ENCODE data around the gene MGAT4A. TPM values are rescaled to one million over a fixed set of nuclear protein-coding genes. Genes with fewer than 3 reads are reported as not detected.

The MGAT4A gene
- total RNA-seq, 2 experiments from 2014 or later = 71.9 to 76.7 TPM

DNA sequence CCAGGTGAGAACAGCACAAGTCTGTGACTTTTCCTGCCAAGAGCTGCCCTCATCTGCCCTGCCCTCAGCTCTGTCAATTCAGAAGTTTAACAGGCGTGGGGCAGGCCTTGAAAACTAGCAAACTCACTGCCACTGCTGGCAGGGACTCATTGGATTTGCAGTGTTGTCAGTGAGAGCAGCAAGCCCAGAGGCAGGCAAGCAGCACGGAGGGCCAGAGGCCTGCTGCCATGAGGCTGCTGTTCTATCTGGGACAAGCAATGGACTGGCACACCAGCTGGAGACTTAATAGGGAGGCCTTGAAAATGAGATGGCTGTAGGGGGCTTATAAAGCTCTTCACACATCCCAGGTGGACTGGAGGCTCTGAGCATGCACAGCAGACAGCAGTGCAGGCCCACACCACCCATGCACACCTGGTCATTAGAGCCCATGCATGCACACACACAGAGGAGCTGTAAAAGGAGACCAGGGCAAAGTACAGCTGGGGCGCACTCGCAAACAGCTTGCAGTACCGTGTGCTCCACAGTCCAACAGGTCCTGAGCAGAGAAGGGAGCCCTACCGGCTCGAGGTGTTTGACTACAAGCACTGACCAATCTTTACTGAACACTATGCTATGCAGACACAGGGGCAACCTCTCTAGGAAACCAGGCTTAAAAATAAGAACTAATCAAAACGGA is 28.7 kb downstream of the MGAT4A start:
- peaks cover 5% of the 10 kb centered on the region for H3K36me3 Mint-ChIP-seq
- H3K4me3 Mint-ChIP-seq = no peak overlapping the region
- intact Hi-C loops (cut with micrococcal nuclease) = no loop called here
- peak overlapping the region; percentile 66 for H3K27ac Mint-ChIP-seq
- peaks cover 70% of the 10 kb centered on the region for H3K4me1 Mint-ChIP-seq (ENCODE audit: low read depth)
- no peak for DNase-seq
- POLR2A ChIA-PET = interaction anchor here (1.4 kb wide), 1 partner anchor 9 kb away, joined by 5 read pairs; no protein-coding TSS in a partner anchor
- CTCF ChIA-PET = interaction anchor here (0.9 to 1.7 kb wide), 2 partner anchors 15 to 39 kb away, joined by 3 to 5 read pairs; no protein-coding TSS in a partner anchor
- H3K27me3 Mint-ChIP-seq = no peaks in the 10 kb centered on the region
- no peaks in the 10 kb centered on the region for H3K9me3 Mint-ChIP-seq

DNA sequence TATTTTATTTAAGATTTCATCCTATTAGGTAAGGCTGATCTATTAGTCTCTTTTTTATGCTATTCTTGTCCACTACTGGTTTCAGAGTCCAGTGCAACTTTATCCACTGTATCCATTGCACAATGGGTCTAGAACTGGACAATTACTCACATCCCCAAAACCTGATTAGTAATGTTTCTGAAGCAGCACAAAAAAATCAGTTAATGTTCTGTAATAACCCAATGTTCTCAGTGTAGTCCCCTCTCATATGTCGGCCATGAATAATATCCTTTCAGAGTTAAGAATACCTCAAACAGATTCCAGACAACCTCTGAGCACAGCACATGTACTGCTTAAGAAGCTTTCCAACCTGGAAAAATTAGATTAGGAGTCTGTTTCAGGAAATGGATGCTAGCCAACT is 29.7 kb downstream of the MGAT4A start:
- no peak overlapping the region for H3K4me3 Mint-ChIP-seq
- no peak overlapping the region for H3K27ac Mint-ChIP-seq
- ChIA-PET POLR2A (no interaction called here), CTCF (interaction anchor here (1.7 kb wide), 1 partner anchor 37 kb away, joined by 5 read pairs; no protein-coding TSS in a partner anchor)
- DNase-seq = no peak
- H3K27me3 Mint-ChIP-seq = no peaks in the 10 kb centered on the region
- H3K4me1 Mint-ChIP-seq (ENCODE audit: low read depth) = peaks cover 72% of the 10 kb centered on the region
- intact Hi-C loops (cut with micrococcal nuclease) = no loop called here
- H3K9me3 Mint-ChIP-seq = no peaks in the 10 kb centered on the region
- H3K36me3 Mint-ChIP-seq = peaks cover 5% of the 10 kb centered on the region

- CTCF ChIA-PET = no interaction called here
- POLR2A ChIA-PET = no interaction called here
- Mint-ChIP-seq H3K4me3 (no peak overlapping the region), H3K9me3 (no peaks in the 10 kb centered on the region), H3K4me1 (ENCODE audit: low read depth) (peaks cover 74% of the 10 kb centered on the region), H3K36me3 (peaks cover 5% of the 10 kb centered on the region), H3K27ac (peak overlapping the region; percentile 11), H3K27me3 (no peaks in the 10 kb centered on the region)
- intact Hi-C loops (cut with micrococcal nuclease) = no loop called here
- no peak for DNase-seq
These were observed 32.0 kb downstream of the MGAT4A start for GRCh38 chr2:98698896-98699295.

GRCh38 chr2:98697651-98698337 is 33.1 kb downstream of the MGAT4A start:
- Mint-ChIP-seq H3K4me1 (ENCODE audit: low read depth) (peaks cover 75% of the 10 kb centered on the region), H3K9me3 (no peaks in the 10 kb centered on the region), H3K4me3 (no peak overlapping the region), H3K36me3 (peaks cover 7% of the 10 kb centered on the region), H3K27ac (no peak overlapping the region), H3K27me3 (no peaks in the 10 kb centered on the region)
- no peak for DNase-seq
- intact Hi-C loops (cut with micrococcal nuclease) = no loop called here
- POLR2A ChIA-PET = no interaction called here
- CTCF ChIA-PET = no interaction called here

- DNase-seq = no peak
- Mint-ChIP-seq H3K4me3 (no peak overlapping the region), H3K27me3 (no peaks in the 10 kb centered on the region), H3K36me3 (peaks cover 7% of the 10 kb centered on the region), H3K9me3 (no peaks in the 10 kb centered on the region), H3K27ac (no peak overlapping the region), H3K4me1 (ENCODE audit: low read depth) (peaks cover 68% of the 10 kb centered on the region)
- intact Hi-C loops (cut with micrococcal nuclease) = no loop called here
- ChIA-PET CTCF (interaction anchor here (1.4 kb wide), 1 partner anchor 35 kb away, joined by 3 read pairs; no protein-coding TSS in a partner anchor), POLR2A (no interaction called here)
These were observed 34.7 kb downstream of the MGAT4A start for GRCh38 chr2:98696200-98696599.

DNA sequence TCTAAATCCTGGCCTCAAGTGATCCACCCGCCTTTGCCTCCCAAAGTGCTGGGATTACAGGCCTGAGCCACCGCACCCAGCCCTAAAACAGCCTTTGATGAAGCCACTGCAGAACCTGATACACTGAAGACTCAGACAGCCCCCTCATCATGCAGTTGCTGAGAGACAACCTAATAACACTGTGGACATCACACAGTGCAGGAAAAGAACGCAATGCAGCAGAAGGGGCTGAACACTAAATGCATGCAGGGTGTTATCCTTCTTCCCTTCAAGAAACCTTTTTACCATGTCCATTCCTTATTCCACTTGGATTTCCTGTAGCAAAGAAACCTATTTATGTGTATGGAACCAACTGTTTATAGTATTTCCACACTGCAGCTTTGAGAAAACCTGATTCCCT is 35.7 kb downstream of the MGAT4A start:
- ChIA-PET POLR2A (interaction anchor here (1.0 kb wide), 1 partner anchor 10 kb away, joined by 5 read pairs; no protein-coding TSS in a partner anchor), CTCF (interaction anchor here (1.4 kb wide), 1 partner anchor 36 kb away, joined by 3 read pairs; no protein-coding TSS in a partner anchor)
- peak overlapping the region; percentile 92 for H3K27ac Mint-ChIP-seq
- peaks cover 72% of the 10 kb centered on the region for H3K4me1 Mint-ChIP-seq (ENCODE audit: low read depth)
- H3K27me3 Mint-ChIP-seq = no peaks in the 10 kb centered on the region
- no peaks in the 10 kb centered on the region for H3K9me3 Mint-ChIP-seq
- no peak for DNase-seq
- H3K36me3 Mint-ChIP-seq = peaks cover 7% of the 10 kb centered on the region
- no peak overlapping the region for H3K4me3 Mint-ChIP-seq
- intact Hi-C loops (cut with micrococcal nuclease) = no loop called here

DNA sequence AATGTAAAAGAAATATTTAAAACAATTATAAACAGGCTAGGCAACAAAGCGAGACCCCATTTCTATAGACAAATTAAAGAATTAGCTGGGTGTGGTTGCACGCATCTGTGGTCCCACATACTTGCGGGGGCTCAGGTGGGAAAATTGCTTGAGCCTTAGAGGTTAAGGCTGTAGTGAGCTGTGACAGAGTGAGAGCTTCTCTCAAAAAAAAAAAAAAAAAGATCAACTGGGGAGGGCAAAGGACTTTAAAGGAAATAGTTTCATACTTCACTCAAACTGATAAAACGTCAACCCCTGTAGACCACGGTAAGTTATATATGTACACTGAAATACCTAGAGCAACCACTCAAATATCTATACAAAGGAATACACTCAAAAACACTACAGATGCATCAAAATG is 37.5 kb downstream of the MGAT4A start:
- H3K4me3 Mint-ChIP-seq = no peak overlapping the region
- H3K9me3 Mint-ChIP-seq = no peaks in the 10 kb centered on the region
- ChIA-PET POLR2A (interaction anchor here (0.6 to 1.7 kb wide), 5 partner anchors 11 to 86 kb away, joined by 3 to 5 read pairs (median 3); no protein-coding TSS in a partner anchor), CTCF (interaction anchor here (1.1 to 1.2 kb wide), 2 partner anchors 44 to 65 kb away, joined by 3 to 4 read pairs; no protein-coding TSS in a partner anchor)
- H3K4me1 Mint-ChIP-seq (ENCODE audit: low read depth) = peaks cover 76% of the 10 kb centered on the region
- no peaks in the 10 kb centered on the region for H3K27me3 Mint-ChIP-seq
- peak overlapping the region; percentile 92 for H3K27ac Mint-ChIP-seq
- peaks cover 8% of the 10 kb centered on the region for H3K36me3 Mint-ChIP-seq
- intact Hi-C loops (cut with micrococcal nuclease) = loop anchor here (2.0 kb wide), 3 partner anchors 19 to 37 kb away; partner anchors contain the start of gene MGAT4A
- no peak for DNase-seq

GRCh38 chr2:98692090-98693054 is 38.6 kb downstream of the MGAT4A start:
- ChIA-PET POLR2A (interaction anchor here (0.7 to 1.7 kb wide), 7 partner anchors 20 to 69 kb away, joined by 3 to 5 read pairs (median 3); no protein-coding TSS in a partner anchor), CTCF (interaction anchor here (0.8 to 1.2 kb wide), 3 partner anchors 35 to 58 kb away, joined by 3 to 5 read pairs (median 4); no protein-coding TSS in a partner anchor)
- intact Hi-C loops (cut with micrococcal nuclease) = loop anchor here (1.0 to 2.0 kb wide), 4 partner anchors 20 to 38 kb away; partner anchors contain the start of gene MGAT4A
- Mint-ChIP-seq H3K27ac (peak overlapping the region; percentile 92), H3K4me1 (ENCODE audit: low read depth) (peaks cover 80% of the 10 kb centered on the region), H3K9me3 (no peaks in the 10 kb centered on the region), H3K36me3 (peaks cover 6% of the 10 kb centered on the region), H3K4me3 (peak overlapping the region; percentile 51), H3K27me3 (no peaks in the 10 kb centered on the region)
- DNase-seq = no peak

- intact Hi-C loops (cut with micrococcal nuclease) = no loop called here
- Mint-ChIP-seq H3K4me1 (ENCODE audit: low read depth) (peaks cover 83% of the 10 kb centered on the region), H3K27me3 (no peaks in the 10 kb centered on the region), H3K9me3 (no peaks in the 10 kb centered on the region), H3K36me3 (peaks cover 6% of the 10 kb centered on the region), H3K27ac (peak overlapping the region; percentile 76), H3K4me3 (no peak overlapping the region)
- no peak for DNase-seq
- CTCF ChIA-PET = interaction anchor here (0.8 to 1.5 kb wide), 7 partner anchors 30 to 80 kb away, joined by 3 to 5 read pairs (median 3); no protein-coding TSS in a partner anchor
- POLR2A ChIA-PET = interaction anchor here (0.6 to 1.6 kb wide), 3 partner anchors 32 to 70 kb away, joined by 3 read pairs; no protein-coding TSS in a partner anchor
These were observed 39.6 kb downstream of the MGAT4A start for GRCh38 chr2:98691303-98691702.

DNA sequence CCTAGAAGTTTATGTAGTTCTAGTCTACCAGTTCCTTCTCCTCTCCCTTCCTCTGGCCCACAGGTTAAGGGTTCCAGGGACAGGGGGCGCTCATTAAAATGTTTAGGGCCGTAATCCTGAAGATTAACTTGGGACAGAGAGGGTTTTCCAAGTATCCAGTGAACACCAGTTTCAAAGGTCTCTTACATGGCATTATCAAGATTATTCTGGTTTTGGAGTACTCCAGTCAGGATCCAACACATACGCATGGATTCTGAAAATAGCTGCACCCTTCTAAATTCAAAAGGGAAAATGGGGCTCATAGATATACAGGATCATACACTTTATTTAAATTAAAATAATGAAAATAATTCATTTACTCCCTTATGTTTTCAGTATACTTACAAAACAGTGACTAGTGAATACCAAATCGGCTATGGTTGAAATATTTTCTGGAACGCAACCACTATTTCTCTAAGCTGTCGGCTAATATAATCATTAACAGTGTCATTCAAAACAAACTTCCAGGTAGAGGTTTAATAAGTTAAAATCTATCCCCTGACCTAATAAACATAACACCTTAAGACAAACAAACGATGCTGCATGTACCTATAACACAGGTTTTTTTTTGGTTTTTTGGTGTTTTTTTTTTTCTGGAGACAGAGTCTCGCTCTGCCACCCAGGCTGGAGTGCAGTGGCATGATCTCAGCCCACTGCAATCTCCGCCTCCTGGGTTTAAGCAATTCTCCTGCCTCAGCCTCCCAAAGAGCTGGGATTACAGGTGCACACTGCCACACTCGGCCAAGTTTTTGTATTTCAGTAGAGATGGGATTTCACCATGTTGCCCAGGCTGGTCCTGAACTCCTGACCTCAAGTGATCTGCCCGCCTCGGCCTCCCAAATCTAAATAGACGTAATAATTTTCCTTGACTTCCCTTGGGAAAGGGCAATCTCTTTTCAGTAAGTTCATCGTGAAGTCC is 44.7 kb downstream of the MGAT4A start:
- intact Hi-C loops (cut with micrococcal nuclease) = no loop called here
- Mint-ChIP-seq H3K36me3 (peaks cover 10% of the 10 kb centered on the region), H3K4me1 (ENCODE audit: low read depth) (peaks cover 87% of the 10 kb centered on the region), H3K27ac (peak overlapping the region; percentile 65), H3K9me3 (peaks cover 2% of the 10 kb centered on the region), H3K27me3 (no peaks in the 10 kb centered on the region), H3K4me3 (no peak overlapping the region)
- ChIA-PET POLR2A (interaction anchor here (1.5 kb wide), 1 partner anchor 44 kb away, joined by 3 read pairs; the partner anchor contains the start of gene MGAT4A), CTCF (interaction anchor here (0.9 to 3.8 kb wide), 7 partner anchors 12 to 137 kb away, joined by 3 to 9 read pairs (median 5); no protein-coding TSS in a partner anchor)
- DNase-seq = no peak
